Mesendoderm (in vitro differentiated cells): ENCODE data around the gene TAS1R2.

Experiments
- DNase-seq: peaks from one replicate; pipeline ENCODE4 v3.0.0; 2013
- H2AK5ac ChIP-seq: 2 replicates; pipeline ENCODE4 v1.6.1; 2013; ENCODE audit warnings: low read length, inconsistent platforms
- H2BK120ac ChIP-seq: 2 replicates; pipeline ENCODE4 v1.6.1; 2013; ENCODE audit warnings: low read depth, mild to moderate bottlenecking, low read length, moderate library complexity, mixed read lengths
- H2BK15ac ChIP-seq: replicated peaks from 2 replicates; pipeline ENCODE4 v1.6.1; 2013; ENCODE audit warnings: low read depth, mild to moderate bottlenecking, moderate library complexity
- H2BK5ac ChIP-seq: 2 replicates; pipeline ENCODE4 v1.6.1; 2013; ENCODE audit warnings: low read length, inconsistent platforms
- H3K18ac ChIP-seq: 2 replicates; pipeline ENCODE4 v1.6.1; 2013; ENCODE audit warnings: mild to moderate bottlenecking, low read length, mixed read lengths
- H3K23ac ChIP-seq: one replicate; pipeline ENCODE4 v1.6.1; 2013; ENCODE audit warnings: low read length
- H3K27ac ChIP-seq: 2 replicates; pipeline ENCODE4 v1.5.1; 2013; ENCODE audit warnings: low read depth, mild to moderate bottlenecking, inconsistent platforms, low read length, moderate library complexity
- H3K27me3 ChIP-seq: 2 replicates; pipeline ENCODE4 v1.6.1; 2013; ENCODE audit warnings: low read length, control low read depth, mild to moderate bottlenecking, inconsistent platforms; ENCODE audit not compliant: insufficient read depth, poor library complexity
- H3K36me3 ChIP-seq: 2 replicates; pipeline ENCODE4 v1.6.1; 2013; ENCODE audit warnings: low read length, inconsistent platforms; ENCODE audit not compliant: control insufficient read depth, insufficient read depth
- H3K4ac ChIP-seq: one replicate; pipeline ENCODE4 v1.6.1; 2013; ENCODE audit warnings: low read depth, mild to moderate bottlenecking, low read length, moderate library complexity
- H3K4me1 ChIP-seq: 2 replicates; pipeline ENCODE4 v1.6.1; 2013; ENCODE audit warnings: low read depth, low read length, inconsistent platforms; ENCODE audit not compliant: control insufficient read depth
- H3K4me2 ChIP-seq: 2 replicates; pipeline ENCODE4 v1.6.1; 2013; ENCODE audit warnings: low read length
- H3K4me3 ChIP-seq: 2 replicates; pipeline ENCODE4 v1.5.1; 2013; ENCODE audit warnings: mild to moderate bottlenecking, low read length
- H3K56ac ChIP-seq: one replicate; pipeline ENCODE4 v1.6.1; 2013; ENCODE audit warnings: low read length
- H3K79me1 ChIP-seq: 2 replicates; pipeline ENCODE4 v1.6.1; 2013; ENCODE audit warnings: low read length, inconsistent platforms
- H3K79me2 ChIP-seq: 2 replicates; pipeline ENCODE4 v1.6.1; 2013; ENCODE audit warnings: mild to moderate bottlenecking, low read length; ENCODE audit not compliant: control insufficient read depth, insufficient read depth
- H3K9ac ChIP-seq: 2 replicates; pipeline ENCODE4 v1.6.1; 2013; ENCODE audit warnings: low read length, inconsistent platforms
- H4K5ac ChIP-seq: one replicate; pipeline ENCODE4 v1.6.1; 2013; ENCODE audit warnings: low read length
- H4K8ac ChIP-seq: one replicate; pipeline ENCODE4 v1.6.1; 2013; ENCODE audit warnings: low read depth, mild to moderate bottlenecking, control low read depth, low read length, moderate library complexity
- WGBS: extraction: QIAGEN DNeasy Blood & Tissue Kit; methylation state at CpG from one replicate; pipeline ENCODE4 v1.1.7; 2013; ENCODE audit warnings: low lambda C conversion rate, missing lambda C conversion rate; ENCODE audit not compliant: insufficient coverage; ENCODE audit errors: extremely low coverage; 5-methylcytosine and 5-hydroxymethylcytosine counted together

The TAS1R2 gene

GRCh38 chr1:18831656-18832055, 27.8 kb downstream of the TAS1R2 start:
- H3K79me1 ChIP-seq, result no peaks in the 10 kb centered on the region
- H3K23ac ChIP-seq, result no peak overlapping the region
- H3K4me2 ChIP-seq, result no peak overlapping the region
- no peak overlapping the region for H2BK15ac ChIP-seq
- no peak overlapping the region for H3K4ac ChIP-seq
- H3K4me1 ChIP-seq, result no peaks in the 10 kb centered on the region
- H3K18ac ChIP-seq, result no peak overlapping the region
- H2BK120ac ChIP-seq, result no peak overlapping the region
- H3K79me2 ChIP-seq, result no peaks in the 10 kb centered on the region
- WGBS, result no CpG with 5 or more reads among the region's 2 CpGs
- no peak overlapping the region for H3K4me3 ChIP-seq
- no peak overlapping the region for H3K27ac ChIP-seq
- H2BK5ac ChIP-seq, result no peak overlapping the region
- H4K5ac ChIP-seq, result no peak overlapping the region
- no peaks in the 10 kb centered on the region for H3K27me3 ChIP-seq
- no peak overlapping the region for H4K8ac ChIP-seq
- no peak overlapping the region for H3K9ac ChIP-seq
- H3K36me3 ChIP-seq, result no peaks in the 10 kb centered on the region
- H2AK5ac ChIP-seq, result no peak overlapping the region
- H3K56ac ChIP-seq, result peak overlapping the region; percentile 15
- no peak for DNase-seq

- no peak overlapping the region for H3K18ac ChIP-seq
- no peak overlapping the region for H2BK120ac ChIP-seq
- H4K8ac ChIP-seq, result no peak overlapping the region
- no peaks in the 10 kb centered on the region for H3K79me1 ChIP-seq
- DNase-seq, result peak; percentile 47
- no peak overlapping the region for H3K4me3 ChIP-seq
- no peaks in the 10 kb centered on the region for H3K79me2 ChIP-seq
- no peak overlapping the region for H3K9ac ChIP-seq
- H4K5ac ChIP-seq, result no peak overlapping the region
- H3K4me2 ChIP-seq, result no peak overlapping the region
- H3K23ac ChIP-seq, result no peak overlapping the region
- no peaks in the 10 kb centered on the region for H3K27me3 ChIP-seq
- no peak overlapping the region for H3K4ac ChIP-seq
- H3K27ac ChIP-seq, result no peak overlapping the region
- H2AK5ac ChIP-seq, result no peak overlapping the region
- no CpG with 5 or more reads among the region's 12 CpGs for WGBS
- no peak overlapping the region for H2BK5ac ChIP-seq
- H2BK15ac ChIP-seq, result no peak overlapping the region
- H3K56ac ChIP-seq, result no peak overlapping the region
- no peaks in the 10 kb centered on the region for H3K4me1 ChIP-seq
- no peaks in the 10 kb centered on the region for H3K36me3 ChIP-seq
Measured at GRCh38 chr1:18830596-18830995, 28.9 kb downstream of the TAS1R2 start.

- H2AK5ac ChIP-seq, result no peak overlapping the region
- H3K79me1 ChIP-seq, result no peaks in the 10 kb centered on the region
- no peak overlapping the region for H3K4me2 ChIP-seq
- no CpG with 5 or more reads among the region's 1 CpG for WGBS
- no peaks in the 10 kb centered on the region for H3K27me3 ChIP-seq
- no peak overlapping the region for H2BK120ac ChIP-seq
- H3K9ac ChIP-seq, result no peak overlapping the region
- no peak overlapping the region for H3K4ac ChIP-seq
- H3K4me1 ChIP-seq, result no peaks in the 10 kb centered on the region
- no peak overlapping the region for H3K23ac ChIP-seq
- H2BK5ac ChIP-seq, result no peak overlapping the region
- no peak for DNase-seq
- no peak overlapping the region for H3K18ac ChIP-seq
- H3K27ac ChIP-seq, result no peak overlapping the region
- no peak overlapping the region for H2BK15ac ChIP-seq
- H3K36me3 ChIP-seq, result no peaks in the 10 kb centered on the region
- H3K4me3 ChIP-seq, result no peak overlapping the region
- no peak overlapping the region for H4K5ac ChIP-seq
- no peak overlapping the region for H3K56ac ChIP-seq
- no peak overlapping the region for H4K8ac ChIP-seq
- H3K79me2 ChIP-seq, result no peaks in the 10 kb centered on the region
Measured at GRCh38 chr1:18829671-18830070, 29.8 kb downstream of the TAS1R2 start.

- no peak overlapping the region for H3K56ac ChIP-seq
- H3K27me3 ChIP-seq, result no peaks in the 10 kb centered on the region
- no CpG with 5 or more reads among the region's 2 CpGs for WGBS
Measured at GRCh38 chr1:18828224-18828623, 31.2 kb downstream of the TAS1R2 start.

GRCh38 chr1:18823438-18823837, 36.0 kb downstream of the TAS1R2 start:
- Histone ChIP-seq H2BK5ac (no peak overlapping the region), H2BK120ac (no peak overlapping the region), H3K27me3 (no peaks in the 10 kb centered on the region), H3K9ac (no peak overlapping the region), H3K79me2 (no peaks in the 10 kb centered on the region), H3K27ac (no peak overlapping the region), H3K56ac (no peak overlapping the region), H3K36me3 (no peaks in the 10 kb centered on the region), H2AK5ac (no peak overlapping the region), H3K4me2 (no peak overlapping the region), H4K5ac (no peak overlapping the region), H3K4me1 (no peaks in the 10 kb centered on the region), H2BK15ac (no peak overlapping the region), H3K18ac (no peak overlapping the region), H3K23ac (no peak overlapping the region), H3K4ac (no peak overlapping the region), H3K79me1 (no peaks in the 10 kb centered on the region), H3K4me3 (no peak overlapping the region), H4K8ac (no peak overlapping the region)
- WGBS, result no CpG with 5 or more reads among the region's 6 CpGs
- no peak for DNase-seq

More at GRCh38 chr1:18828224-18828623, 31.2 kb downstream of the TAS1R2 start:
- H2BK5ac ChIP-seq, result no peak overlapping the region
- no peaks in the 10 kb centered on the region for H3K79me2 ChIP-seq
- no peak overlapping the region for H4K8ac ChIP-seq
- no peaks in the 10 kb centered on the region for H3K36me3 ChIP-seq
- H3K4me2 ChIP-seq, result no peak overlapping the region
- H3K23ac ChIP-seq, result no peak overlapping the region
- no peak overlapping the region for H3K27ac ChIP-seq
- no peak overlapping the region for H3K4me3 ChIP-seq
- no peak overlapping the region for H2BK120ac ChIP-seq
- no peak overlapping the region for H3K18ac ChIP-seq
- no peak for DNase-seq
- H3K79me1 ChIP-seq, result no peaks in the 10 kb centered on the region
- no peak overlapping the region for H4K5ac ChIP-seq
- H3K4me1 ChIP-seq, result no peaks in the 10 kb centered on the region
- no peak overlapping the region for H3K9ac ChIP-seq
- no peak overlapping the region for H2BK15ac ChIP-seq
- H3K4ac ChIP-seq, result no peak overlapping the region
- no peak overlapping the region for H2AK5ac ChIP-seq

GRCh38 chr1:18820791-18821641, 38.4 kb downstream of the TAS1R2 start:
- no peak overlapping the region for H2BK15ac ChIP-seq
- DNase-seq, result peak; percentile 74
- H3K27me3 ChIP-seq, result no peaks in the 10 kb centered on the region
- H2BK120ac ChIP-seq, result no peak overlapping the region
- no peaks in the 10 kb centered on the region for H3K4me1 ChIP-seq
- no peak overlapping the region for H2BK5ac ChIP-seq
- no peak overlapping the region for H3K18ac ChIP-seq
- WGBS, result no CpG with 5 or more reads among the region's 22 CpGs
- H3K4me2 ChIP-seq, result no peak overlapping the region
- no peaks in the 10 kb centered on the region for H3K36me3 ChIP-seq
- no peak overlapping the region for H3K56ac ChIP-seq
- H3K23ac ChIP-seq, result no peak overlapping the region
- no peaks in the 10 kb centered on the region for H3K79me2 ChIP-seq
- H3K79me1 ChIP-seq, result no peaks in the 10 kb centered on the region
- H3K4me3 ChIP-seq, result no peak overlapping the region
- H4K8ac ChIP-seq, result no peak overlapping the region
- H3K27ac ChIP-seq, result no peak overlapping the region
- no peak overlapping the region for H3K4ac ChIP-seq
- no peak overlapping the region for H3K9ac ChIP-seq
- no peak overlapping the region for H2AK5ac ChIP-seq
- no peak overlapping the region for H4K5ac ChIP-seq
